Adrenal gland (tissue), 12 donors: ENCODE results near the gene ZC3H18. TPM values are rescaled to one million over a fixed set of nuclear protein-coding genes. Genes with fewer than 3 reads are reported as not detected.

Experiments
- DNase-seq, 7 donors: peaks; one replicate each; pipeline ENCODE4 v3.0.0-alpha.2; 2019 to 2020
- H3K27ac ChIP-seq, 5 donors: fragments of 200-600 bp; sonication (generic) in 4 of 5; 1 replicate in 3 of 5; 2 replicates in 2 of 5; pipeline versions ENCODE4 v1.5.1 to v1.8.0; 2016 to 2020; ENCODE audit warnings: mild to moderate bottlenecking in 1 of 5
- H3K27me3 ChIP-seq: fragments of 200-600 bp; 2 replicates; pipeline ENCODE4 v1.8.0; 2021
- H3K36me3 ChIP-seq, 2 donors: fragments of 200-600 bp; replicated peaks in 1 of 2; 1 replicate in 1 of 2; 2 replicates in 1 of 2; pipeline versions ENCODE4 v1.5.1 to v1.8.0; 2018 to 2022
- H3K4me1 ChIP-seq, 2 donors: fragments of 200-600 bp; replicated peaks in 1 of 2; 1 replicate in 1 of 2; 2 replicates in 1 of 2; pipeline versions ENCODE4 v1.5.1 to v1.8.0; 2018 to 2021
- H3K4me3 ChIP-seq, 4 donors: fragments of 200-600 bp; sonication (generic) in 3 of 4; one replicate each; pipeline ENCODE4 v1.5.1; 2016 to 2018
- H3K9me3 ChIP-seq, 3 donors: fragments of 200-600 bp; sonication (generic) in 1 of 3; replicated peaks in 1 of 3; 1 replicate in 2 of 3; 2 replicates in 1 of 3; pipeline versions ENCODE4 v1.5.1 to v1.8.0; 2016 to 2021
- POLR2A ChIP-seq, 2 donors: fragments of 450-650 bp; IDR thresholded peaks; one replicate each; pipeline ENCODE4 v1.6.1; 2017; ENCODE audit warnings: antibody characterized with exemption in 2 of 2, mild to moderate bottlenecking in 2 of 2, moderate library complexity in 1 of 2
- WGBS, 4 donors: extraction: QIAGEN DNeasy Blood & Tissue Kit in 2 of 4; methylation state at CpG; one replicate each; pipeline versions ENCODE4 v1.1.5 to v1.1.7; 2013 to 2017; 5-methylcytosine and 5-hydroxymethylcytosine counted together
- intact Hi-C, 2 donors: fragments of 100-400 bp; cut with DNase I; formaldehyde crosslinking; loops; one replicate each; pipeline versions ENCODE4 v1.14.1 to v1.15.0; 2022 to 2023
- polyA plus RNA-seq, 3 donors: library from polyadenylated mRNA; stranded (reverse); fragments of 200-250 nt in 2 of 3; fragments of 350-450 nt in 1 of 3; fragmentation: Illumina TruSeq in 1 of 3; extraction: RNeasy Lipid Tissue Mini Kit (QIAGEN cat#74804) in 1 of 3; gene quantifications; one replicate each; pipeline ENCODE4 v1.2.3, GENCODE V29; 2013 to 2014
- total RNA-seq, 9 donors: library from RNA; depleted of rRNA in 4 of 9; stranded (reverse); fragments of >200 nt in 4 of 9; fragments of 120-200 nt in 1 of 9; fragmentation: NEBNext Ultra II Directional in 1 of 9; extraction: Animal tissue kit (Norgen Biotek cat#: 25700) in 1 of 9; gene quantifications; one replicate each; pipeline versions ENCODE4 v1.1.0 to v1.2.4, GENCODE V29; 2013 to 2023
- TF ChIP-seq, protein P1 (sequence below), 6 experiments: fragments of 450-650 bp in 4 of 6; fragments of 200-600 bp in 2 of 6; sonication (generic) in 1 of 6; IDR thresholded peaks; 1 replicate in 5 of 6; 2 replicates in 1 of 6; pipeline versions ENCODE4 v1.5.1 to v1.8.0; 2016 to 2021; ENCODE audit warnings: antibody characterized with exemption in 6 of 6, mild to moderate bottlenecking in 2 of 6, moderate library complexity in 1 of 6
- donor health status: healthy with polysubstance abuse.
- donor health status: Bipolar disorder and iron deficiency.
- donor health status: DM: yes; HTN: yes; CAD: no.
- donor health status: DM: no; HTN: no; CAD: no.
- donor health status: DM: no; HTN: no; CAD: no.
- donor health status: DM: yes; HTN: yes; CAD: no.

ZC3H18 gene
- total and polyA plus RNA-seq, 12 donors, result 6.1 to 49.1 (median 22.9) TPM

DNA sequence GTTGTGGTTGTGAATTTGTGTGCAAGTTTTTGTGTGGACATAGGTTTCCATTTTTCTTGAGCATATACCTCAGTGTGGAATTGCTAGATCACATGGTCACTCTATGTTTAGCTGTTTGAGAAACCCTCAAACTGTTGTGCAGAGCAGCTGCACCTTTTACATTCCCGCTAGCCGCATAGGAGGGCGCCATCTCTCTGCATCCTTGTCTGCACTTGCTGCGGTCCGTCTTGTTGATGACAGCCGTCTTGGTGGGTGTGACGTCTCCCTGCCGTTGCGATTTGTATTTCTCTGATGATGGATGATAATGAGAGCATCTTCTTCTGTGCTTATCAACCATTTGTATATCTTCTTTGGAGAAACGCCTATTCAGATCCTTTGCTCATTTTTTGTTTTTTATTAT lies 43.1 kb downstream of the ZC3H18 start:
- Histone ChIP-seq H3K27me3 (no peaks in the 10 kb centered on the region), H3K36me3 (peaks cover 0 to 40% of the 10 kb centered on the region in 2 donors), H3K4me3 (no peak overlapping the region), H3K27ac (no peak overlapping the region), H3K4me1 (peaks cover 0 to 11% of the 10 kb centered on the region in 2 donors), H3K9me3 (no peaks in the 10 kb centered on the region)
- no peak for DNase-seq
- intact Hi-C loops, result no loop called here
- WGBS, 4 donors, result 86 to 93% (median 91%) methylated on average over 10 of the region's 10 CpGs
- TF ChIP-seq, protein P1, sequence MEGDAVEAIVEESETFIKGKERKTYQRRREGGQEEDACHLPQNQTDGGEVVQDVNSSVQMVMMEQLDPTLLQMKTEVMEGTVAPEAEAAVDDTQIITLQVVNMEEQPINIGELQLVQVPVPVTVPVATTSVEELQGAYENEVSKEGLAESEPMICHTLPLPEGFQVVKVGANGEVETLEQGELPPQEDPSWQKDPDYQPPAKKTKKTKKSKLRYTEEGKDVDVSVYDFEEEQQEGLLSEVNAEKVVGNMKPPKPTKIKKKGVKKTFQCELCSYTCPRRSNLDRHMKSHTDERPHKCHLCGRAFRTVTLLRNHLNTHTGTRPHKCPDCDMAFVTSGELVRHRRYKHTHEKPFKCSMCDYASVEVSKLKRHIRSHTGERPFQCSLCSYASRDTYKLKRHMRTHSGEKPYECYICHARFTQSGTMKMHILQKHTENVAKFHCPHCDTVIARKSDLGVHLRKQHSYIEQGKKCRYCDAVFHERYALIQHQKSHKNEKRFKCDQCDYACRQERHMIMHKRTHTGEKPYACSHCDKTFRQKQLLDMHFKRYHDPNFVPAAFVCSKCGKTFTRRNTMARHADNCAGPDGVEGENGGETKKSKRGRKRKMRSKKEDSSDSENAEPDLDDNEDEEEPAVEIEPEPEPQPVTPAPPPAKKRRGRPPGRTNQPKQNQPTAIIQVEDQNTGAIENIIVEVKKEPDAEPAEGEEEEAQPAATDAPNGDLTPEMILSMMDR (IDR thresholded peaks at IDR 0.05), result no peak
- no peak for TF ChIP-seq POLR2A (IDR thresholded peaks at IDR 0.05)

DNA sequence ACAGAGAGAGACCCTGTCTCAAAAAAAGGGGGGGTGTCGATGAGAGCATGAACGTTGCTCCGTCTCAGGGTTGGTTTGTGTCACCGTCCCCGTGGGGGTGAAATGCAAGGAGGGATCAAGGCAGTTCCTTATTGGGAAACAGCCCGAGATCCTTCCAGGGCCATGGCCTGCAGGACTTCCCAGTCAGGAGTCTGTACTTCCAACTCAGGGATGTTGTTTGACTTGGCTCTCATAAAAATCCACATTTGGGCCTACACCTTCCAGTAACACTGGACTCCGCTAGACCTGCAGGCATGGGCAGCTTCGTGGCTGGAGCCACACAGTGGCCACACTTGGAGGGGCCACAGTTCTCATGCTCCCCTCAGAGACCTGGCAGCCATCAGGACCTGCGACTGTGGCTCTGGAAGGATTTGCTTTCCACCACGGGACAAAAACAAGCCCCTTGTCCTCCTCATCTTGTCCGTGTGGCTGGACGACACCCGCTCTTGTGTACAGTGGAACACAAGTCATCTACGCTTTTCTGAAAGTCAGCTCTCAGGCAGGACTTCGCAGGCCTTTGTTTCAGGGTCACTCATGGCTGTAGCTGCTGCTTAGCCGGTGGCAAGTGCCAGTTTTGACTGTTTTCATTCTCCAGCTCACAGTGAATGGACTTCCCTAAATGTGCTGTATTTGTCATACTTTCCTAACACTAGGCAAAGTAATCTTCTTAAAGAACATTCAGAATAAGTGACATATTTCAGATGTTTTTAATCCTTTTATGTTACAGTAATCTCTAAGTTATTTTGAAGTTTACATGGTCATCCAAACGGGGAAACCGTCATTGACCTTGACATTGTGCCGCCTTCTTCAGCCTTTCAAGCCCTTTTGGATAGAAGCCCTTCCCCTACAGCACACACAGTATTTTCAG lies 44.0 kb downstream of the ZC3H18 start:
- Histone ChIP-seq H3K4me1 (peaks cover 0 to 11% of the 10 kb centered on the region in 2 donors), H3K27me3 (no peaks in the 10 kb centered on the region), H3K9me3 (no peaks in the 10 kb centered on the region), H3K36me3 (peaks cover 0 to 38% of the 10 kb centered on the region in 2 donors), H3K4me3 (no peak overlapping the region), H3K27ac (peak overlapping the region in 1 of 5 donors; percentile 54)
- no peak for TF ChIP-seq POLR2A (IDR thresholded peaks at IDR 0.05)
- TF ChIP-seq, protein P1 (IDR thresholded peaks at IDR 0.05), result no peak
- peak in 6 of 7 donors; percentile 38 to 71 (median 58) for DNase-seq
- intact Hi-C loops, result no loop called here
- 68 to 73% (median 70%) methylated on average over 16 to 19 of the region's 19 CpGs for WGBS, 4 donors

DNA sequence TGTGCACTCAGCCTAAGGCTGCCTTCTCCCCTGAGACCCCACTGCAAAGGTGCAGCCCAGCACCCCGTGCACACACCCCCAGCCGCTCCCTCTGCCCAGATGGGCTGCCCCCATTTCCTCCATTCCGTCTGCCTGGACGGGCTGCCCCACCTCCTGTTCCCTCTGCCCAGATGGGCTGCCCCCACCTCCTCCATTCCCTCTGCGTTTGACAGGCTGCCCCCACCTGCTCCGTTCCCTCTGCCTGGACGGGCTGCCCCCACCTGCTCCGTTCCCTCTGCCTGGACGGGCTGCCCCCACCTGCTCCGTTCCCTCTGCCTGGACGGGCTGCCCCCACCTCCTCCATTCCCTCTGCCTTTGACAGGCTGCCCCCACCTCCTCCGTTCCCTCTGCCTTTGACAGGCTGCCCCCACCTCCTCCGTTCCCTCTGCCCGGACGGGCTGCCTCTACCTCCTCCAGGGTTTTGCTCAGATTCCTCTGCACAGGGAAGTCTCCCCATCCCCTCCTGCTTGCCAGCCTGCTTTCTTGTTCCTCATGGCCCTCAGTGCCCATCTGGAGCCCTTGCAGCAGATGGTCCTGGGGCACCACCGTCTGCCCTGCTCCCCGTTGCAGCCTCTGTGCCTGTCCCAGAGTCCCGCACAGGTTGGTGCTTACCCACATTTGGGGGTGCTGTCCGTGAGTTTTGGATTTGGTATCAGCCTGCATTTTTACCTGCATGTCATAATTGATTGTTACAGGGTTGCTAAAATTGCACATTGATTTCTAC lies 44.8 kb downstream of the ZC3H18 start:
- TF ChIP-seq, protein P1 (IDR thresholded peaks at IDR 0.05), result no peak
- TF ChIP-seq POLR2A (IDR thresholded peaks at IDR 0.05), result no peak
- DNase-seq, result no peak
- Histone ChIP-seq H3K27me3 (no peaks in the 10 kb centered on the region), H3K27ac (no peak overlapping the region), H3K36me3 (peaks cover 0 to 30% of the 10 kb centered on the region in 2 donors), H3K4me1 (peaks cover 0 to 11% of the 10 kb centered on the region in 2 donors), H3K4me3 (no peak overlapping the region), H3K9me3 (no peaks in the 10 kb centered on the region)
- WGBS, 4 donors, result 89 to 91% (median 90%) methylated on average over 17 to 19 of the region's 19 CpGs
- intact Hi-C loops, result no loop called here

DNA sequence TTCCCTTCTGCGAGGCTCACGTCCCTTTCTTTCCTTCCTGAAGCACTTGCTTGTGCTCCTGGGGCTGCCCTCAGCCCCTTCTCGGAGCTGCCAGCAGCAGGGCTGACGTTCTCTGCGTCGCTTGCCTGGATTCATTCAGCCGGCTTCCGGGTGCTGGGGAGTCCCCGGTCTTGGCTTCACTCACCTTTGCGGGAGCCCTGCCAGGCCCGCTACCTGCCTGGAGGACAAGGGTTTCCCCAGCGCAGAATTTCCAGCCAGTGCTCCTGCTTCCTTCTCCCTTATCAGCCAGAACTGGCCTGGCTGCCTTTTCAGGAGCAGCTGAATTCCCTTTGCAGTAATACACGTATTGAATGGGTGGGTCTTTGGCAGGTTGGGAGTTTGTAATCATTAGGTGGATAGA lies 46.1 kb downstream of the ZC3H18 start:
- Histone ChIP-seq H3K9me3 (no peaks in the 10 kb centered on the region), H3K36me3 (peaks cover 0 to 16% of the 10 kb centered on the region in 2 donors), H3K4me3 (no peak overlapping the region), H3K4me1 (peaks cover 0 to 11% of the 10 kb centered on the region in 2 donors), H3K27me3 (no peaks in the 10 kb centered on the region), H3K27ac (no peak overlapping the region)
- TF ChIP-seq POLR2A (IDR thresholded peaks at IDR 0.05), result no peak
- TF ChIP-seq, protein P1 (IDR thresholded peaks at IDR 0.05), result no peak
- DNase-seq, result no peak
- intact Hi-C loops, result no loop called here
- WGBS, 4 donors, result 92 to 96% (median 95%) methylated on average over 13 of the region's 13 CpGs
